Measurements from ENCODE around the gene USP7. TPM values are rescaled to one million over a fixed set of nuclear protein-coding genes. Genes with fewer than 3 reads are reported as not detected.

The USP7 gene
- polyA plus RNA-seq, 3 donors, result 2.4 to 31.7 (median 4.1) TPM

- Mint-ChIP-seq H3K27me3 (ENCODE audit: low read depth in 3 of 3) (no peaks in the 10 kb centered on the region), H3K9me3 (peaks cover 0 to 4% (median 0%) of the 10 kb centered on the region in 7 donors), H3K4me3 (no peak overlapping the region), H3K27ac (no peak overlapping the region), H3K4me1 (peaks cover 4% of the 10 kb centered on the region), H3K36me3 (peaks cover 40 to 66% of the 10 kb centered on the region in 2 donors)
- H3K79me2 ChIP-seq (ENCODE audit: insufficient read depth, low read length), result peaks cover 51% of the 10 kb centered on the region
- H3K9me3 ChIP-seq (replicated peaks in 1 of 2; ENCODE audit: control insufficient read depth in 1 of 2, insufficient read depth in 1 of 2, low read length in 2 of 2), result no peaks in the 10 kb centered on the region
- no peak for TF ChIP-seq CTCF (IDR thresholded peaks at IDR 0.05)
- intact Hi-C loops (cut with micrococcal nuclease), result no loop called here
- H4K20me1 ChIP-seq (ENCODE audit: insufficient read depth, low read length), result peaks cover 79% of the 10 kb centered on the region
- H3K9ac ChIP-seq (ENCODE audit: insufficient read depth, low read length, poor library complexity, severe bottlenecking), result no peak overlapping the region
- 95% methylated on average over 26 of the region's 31 CpGs for WGBS (ENCODE audit: insufficient coverage)
- no peaks in the 10 kb centered on the region for H3K4me1 ChIP-seq (ENCODE audit: control insufficient read depth in 1 of 2, insufficient read depth in 2 of 2, low read length in 2 of 2)
- no peaks in the 10 kb centered on the region for H3K27me3 ChIP-seq (ENCODE audit: control insufficient read depth in 2 of 2, insufficient read depth in 2 of 2, low read length in 2 of 2)
- H2AFZ ChIP-seq (ENCODE audit: insufficient read depth, low read depth, low read length, poor library complexity, severe bottlenecking), result no peak overlapping the region
- no peak overlapping the region for H3K27ac ChIP-seq (ENCODE audit: low read depth in 1 of 2, low read length in 2 of 2)
- no peak overlapping the region for H3K4me3 ChIP-seq (replicated peaks in 1 of 3; ENCODE audit: low read depth in 2 of 3, low read length in 3 of 3)
- no peak overlapping the region for H3K4me2 ChIP-seq (replicated peaks; ENCODE audit: extremely low read depth, low read length, poor library complexity, severe bottlenecking)
- DNase-seq, result no peak
- peaks cover 34 to 48% of the 10 kb centered on the region in 2 donors for H3K36me3 ChIP-seq (replicated peaks in 1 of 2; ENCODE audit: control insufficient read depth in 1 of 2, insufficient read depth in 2 of 2, low read length in 2 of 2)
Measured at GRCh38 chr16:8858994-8859912, 104.5 kb downstream of the USP7 start.

GRCh38 chr16:8855972-8856371, 107.7 kb downstream of the USP7 start:
- Histone ChIP-seq H3K27ac (ENCODE audit: low read depth in 1 of 2, low read length in 2 of 2) (no peak overlapping the region), H4K20me1 (ENCODE audit: insufficient read depth, low read length) (peaks cover 46% of the 10 kb centered on the region), H3K79me2 (ENCODE audit: insufficient read depth, low read length) (peaks cover 22% of the 10 kb centered on the region), H3K9ac (ENCODE audit: insufficient read depth, low read length, poor library complexity, severe bottlenecking) (no peak overlapping the region), H3K4me3 (replicated peaks in 1 of 3; ENCODE audit: low read depth in 2 of 3, low read length in 3 of 3) (no peak overlapping the region), H3K4me1 (ENCODE audit: control insufficient read depth in 1 of 2, insufficient read depth in 2 of 2, low read length in 2 of 2) (peaks cover 0 to 3% of the 10 kb centered on the region in 2 donors), H3K27me3 (ENCODE audit: control insufficient read depth in 2 of 2, insufficient read depth in 2 of 2, low read length in 2 of 2) (no peaks in the 10 kb centered on the region), H2AFZ (ENCODE audit: insufficient read depth, low read depth, low read length, poor library complexity, severe bottlenecking) (no peak overlapping the region), H3K36me3 (replicated peaks in 1 of 2; ENCODE audit: control insufficient read depth in 1 of 2, insufficient read depth in 2 of 2, low read length in 2 of 2) (peaks cover 48 to 79% of the 10 kb centered on the region in 2 donors), H3K4me2 (replicated peaks; ENCODE audit: extremely low read depth, low read length, poor library complexity, severe bottlenecking) (no peak overlapping the region), H3K9me3 (replicated peaks in 1 of 2; ENCODE audit: control insufficient read depth in 1 of 2, insufficient read depth in 1 of 2, low read length in 2 of 2) (no peaks in the 10 kb centered on the region)
- peaks cover 8% of the 10 kb centered on the region for H3K4me1 Mint-ChIP-seq
- peak overlapping the region in 1 of 7 donors; percentile 53 for H3K27ac Mint-ChIP-seq
- H3K9me3 Mint-ChIP-seq, result peaks cover 0 to 5% (median 0%) of the 10 kb centered on the region in 7 donors
- TF ChIP-seq CTCF (IDR thresholded peaks at IDR 0.05), result no peak
- peaks cover 0 to 6% (median 3%) of the 10 kb centered on the region in 3 donors for H3K27me3 Mint-ChIP-seq (ENCODE audit: low read depth in 3 of 3)
- 73% methylated on average over 4 of the region's 5 CpGs for WGBS (ENCODE audit: insufficient coverage)
- no peak for DNase-seq
- H3K36me3 Mint-ChIP-seq, result peaks cover 66 to 95% of the 10 kb centered on the region in 2 donors
- intact Hi-C loops (cut with micrococcal nuclease), result no loop called here
- no peak overlapping the region for H3K4me3 Mint-ChIP-seq
